Measurements from ENCODE around the gene CHAT. TPM values are rescaled to one million over a fixed set of nuclear protein-coding genes. Genes with fewer than 3 reads are reported as not detected.
A peak's percentile ranks its signal among the peaks of the same experiment; 100 is the strongest.

The CHAT gene
- polyA plus RNA-seq, 1 donor (not counting 4 experiments of a cell fraction or from before 2014, with no cell fraction given), result not detected

DNA sequence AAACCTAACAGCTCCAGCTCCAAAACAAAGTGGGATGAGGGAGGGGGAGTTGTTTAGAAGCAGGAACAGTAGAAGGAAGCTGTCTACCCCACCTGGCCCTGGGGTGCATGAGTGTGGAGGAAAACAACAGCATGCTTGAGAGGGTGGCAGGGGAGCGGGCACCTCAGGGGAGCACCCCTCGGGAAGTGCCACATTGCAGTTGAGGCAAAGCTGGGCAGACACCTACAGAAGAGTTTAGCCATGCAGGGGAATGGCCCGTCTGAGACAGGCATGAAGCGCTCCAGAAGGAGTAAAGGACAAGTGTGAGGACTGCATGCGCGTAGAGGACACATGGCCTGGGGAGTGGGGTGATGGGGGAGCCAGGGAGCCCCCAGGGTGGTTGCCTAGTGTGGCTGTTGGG is 18.1 kb downstream of the CHAT start:
- H3K9ac ChIP-seq (ENCODE audit: control insufficient read depth, extremely low read depth, insufficient read depth, low read length), result no peak overlapping the region
- no peak overlapping the region for H3K4me2 ChIP-seq (ENCODE audit: control insufficient read depth, extremely low read depth, insufficient read depth, low read depth, low read length)
- DNase-seq (ENCODE audit: low read depth, low spot score), result no peak
- H3K79me2 ChIP-seq (ENCODE audit: control insufficient read depth, insufficient read depth, low read length), result no peaks in the 10 kb centered on the region
- no peak for FAIRE-seq
- no peak overlapping the region for H2AFZ ChIP-seq (ENCODE audit: control insufficient read depth, low read length)
- no peaks in the 10 kb centered on the region for H3K36me3 ChIP-seq (ENCODE audit: control insufficient read depth in 2 of 2, extremely low read depth in 1 of 2, insufficient read depth in 2 of 2, low read length in 2 of 2)
- TF ChIP-seq, protein P1, sequence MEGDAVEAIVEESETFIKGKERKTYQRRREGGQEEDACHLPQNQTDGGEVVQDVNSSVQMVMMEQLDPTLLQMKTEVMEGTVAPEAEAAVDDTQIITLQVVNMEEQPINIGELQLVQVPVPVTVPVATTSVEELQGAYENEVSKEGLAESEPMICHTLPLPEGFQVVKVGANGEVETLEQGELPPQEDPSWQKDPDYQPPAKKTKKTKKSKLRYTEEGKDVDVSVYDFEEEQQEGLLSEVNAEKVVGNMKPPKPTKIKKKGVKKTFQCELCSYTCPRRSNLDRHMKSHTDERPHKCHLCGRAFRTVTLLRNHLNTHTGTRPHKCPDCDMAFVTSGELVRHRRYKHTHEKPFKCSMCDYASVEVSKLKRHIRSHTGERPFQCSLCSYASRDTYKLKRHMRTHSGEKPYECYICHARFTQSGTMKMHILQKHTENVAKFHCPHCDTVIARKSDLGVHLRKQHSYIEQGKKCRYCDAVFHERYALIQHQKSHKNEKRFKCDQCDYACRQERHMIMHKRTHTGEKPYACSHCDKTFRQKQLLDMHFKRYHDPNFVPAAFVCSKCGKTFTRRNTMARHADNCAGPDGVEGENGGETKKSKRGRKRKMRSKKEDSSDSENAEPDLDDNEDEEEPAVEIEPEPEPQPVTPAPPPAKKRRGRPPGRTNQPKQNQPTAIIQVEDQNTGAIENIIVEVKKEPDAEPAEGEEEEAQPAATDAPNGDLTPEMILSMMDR (optimal IDR thresholded peaks at IDR 0.05 in 1 of 3, IDR thresholded peaks at IDR 0.05 in 1 of 3, conservative IDR thresholded peaks at IDR 0.05 in 1 of 3; ENCODE audit: extremely low read depth in 1 of 3, insufficient read depth in 2 of 3, low read length in 3 of 3), result no peak
- TF ChIP-seq EZH2 (IDR thresholded peaks at IDR 0.05; ENCODE audit: low read length), result no peak
- H4K20me1 ChIP-seq (ENCODE audit: control insufficient read depth, extremely low read depth, insufficient read depth, low read length), result no peaks in the 10 kb centered on the region
- no peaks in the 10 kb centered on the region for H3K9me1 ChIP-seq (ENCODE audit: control insufficient read depth, extremely low read depth, insufficient read depth, low read length)
- H3K9me3 ChIP-seq (ENCODE audit: control insufficient read depth, low read depth, low read length), result no peaks in the 10 kb centered on the region
- dilution Hi-C loops (cut with MboI; ENCODE audit: extremely low pct_ligation_motif_present, low sequenced_read_pairs), result no loop called here
- H3K4me3 ChIP-seq (ENCODE audit: control insufficient read depth in 2 of 3, extremely low read depth in 1 of 3, insufficient read depth in 2 of 3, low read depth in 1 of 3, low read length in 3 of 3), result no peak overlapping the region
- H3K4me1 ChIP-seq (ENCODE audit: control insufficient read depth, extremely low read depth, insufficient read depth, low read length), result peaks cover 14% of the 10 kb centered on the region
- H3K27ac ChIP-seq (ENCODE audit: control insufficient read depth, insufficient read depth, low read length), result no peak overlapping the region
- peaks cover under 1% of the 10 kb centered on the region for H3K27me3 ChIP-seq (ENCODE audit: control insufficient read depth, extremely low read depth, insufficient read depth, low read length)

GRCh38 chr10:49632406-49633317 is 18.8 kb downstream of the CHAT start:
- Histone ChIP-seq H3K4me1 (ENCODE audit: control insufficient read depth, extremely low read depth, insufficient read depth, low read length) (peaks cover 10% of the 10 kb centered on the region), H3K36me3 (ENCODE audit: control insufficient read depth in 2 of 2, extremely low read depth in 1 of 2, insufficient read depth in 2 of 2, low read length in 2 of 2) (no peaks in the 10 kb centered on the region), H3K9me3 (ENCODE audit: control insufficient read depth, low read depth, low read length) (no peaks in the 10 kb centered on the region), H3K4me3 (ENCODE audit: control insufficient read depth in 2 of 3, extremely low read depth in 1 of 3, insufficient read depth in 2 of 3, low read depth in 1 of 3, low read length in 3 of 3) (no peak overlapping the region), H3K4me2 (ENCODE audit: control insufficient read depth, extremely low read depth, insufficient read depth, low read depth, low read length) (peak overlapping the region; percentile 39), H3K9me1 (ENCODE audit: control insufficient read depth, extremely low read depth, insufficient read depth, low read length) (no peaks in the 10 kb centered on the region), H4K20me1 (ENCODE audit: control insufficient read depth, extremely low read depth, insufficient read depth, low read length) (no peaks in the 10 kb centered on the region), H3K9ac (ENCODE audit: control insufficient read depth, extremely low read depth, insufficient read depth, low read length) (no peak overlapping the region), H3K27ac (ENCODE audit: control insufficient read depth, insufficient read depth, low read length) (no peak overlapping the region), H2AFZ (ENCODE audit: control insufficient read depth, low read length) (no peak overlapping the region), H3K79me2 (ENCODE audit: control insufficient read depth, insufficient read depth, low read length) (no peaks in the 10 kb centered on the region), H3K27me3 (ENCODE audit: control insufficient read depth, extremely low read depth, insufficient read depth, low read length) (peaks cover 7% of the 10 kb centered on the region)
- TF ChIP-seq, protein P1 (optimal IDR thresholded peaks at IDR 0.05 in 1 of 3, IDR thresholded peaks at IDR 0.05 in 1 of 3, conservative IDR thresholded peaks at IDR 0.05 in 1 of 3; ENCODE audit: extremely low read depth in 1 of 3, insufficient read depth in 2 of 3, low read length in 3 of 3), result no peak
- TF ChIP-seq EZH2 (IDR thresholded peaks at IDR 0.05; ENCODE audit: low read length), result no peak
- peak; percentile 21 for DNase-seq (ENCODE audit: low read depth, low spot score)
- peak; percentile 73 for FAIRE-seq
- dilution Hi-C loops (cut with MboI; ENCODE audit: extremely low pct_ligation_motif_present, low sequenced_read_pairs), result no loop called here
